B cell (primary cell): Measurements from ENCODE around the gene RRP1. TPM values are rescaled to one million over a fixed set of nuclear protein-coding genes. Genes with fewer than 3 reads are reported as not detected.

Experiments used
- ATAC-seq: fragments of 200-7000 bp; cut with Tn5 transposase; one replicate; pipeline ENCODE4 v1.10.0; 2021; ENCODE audit warnings: low read depth, mild to moderate bottlenecking, moderate number of reproducible peaks, moderate library complexity
- CTCF ChIA-PET: fragments of 350-600 bp; sonication (Branson Sonifier 250); formaldehyde crosslinking; loops from one replicate; lab custom pipeline; 2021; ENCODE audit warnings: antibody characterized with exemption, inconsistent platforms; lab: Charles Lee
- POLR2A ChIA-PET: fragments of 350-600 bp; sonication (Branson Sonifier 250); formaldehyde crosslinking; loops from one replicate; lab custom pipeline; 2021; ENCODE audit warnings: antibody characterized with exemption; lab: Charles Lee
- DNase-seq: peaks from one replicate; pipeline ENCODE4 v3.0.0; 2013
- H2AFZ ChIP-seq: 2 replicates; pipeline ENCODE4 v1.6.1; 2012; ENCODE audit warnings: mild to moderate bottlenecking, low read depth, low read length; ENCODE audit not compliant: insufficient read depth, poor library complexity, severe bottlenecking
- H3K27ac ChIP-seq, 2 donors: 1 replicate in 1 of 2; 2 replicates in 1 of 2; pipeline ENCODE4 v1.5.1; 2012 to 2013; ENCODE audit warnings: low read length in 2 of 2, mild to moderate bottlenecking in 2 of 2, moderate library complexity in 1 of 2
- H3K27me3 ChIP-seq, 4 experiments: fragments of 200-600 bp in 1 of 4; sonication (generic) in 1 of 4; replicated peaks in 1 of 4; 1 replicate in 2 of 4; 2 replicates in 2 of 4; pipeline versions ENCODE4 v1.6.1 to v1.7.0; 2013 to 2016; ENCODE audit warnings: low read length in 3 of 4, mild to moderate bottlenecking in 2 of 4, mixed read lengths in 1 of 4, moderate library complexity in 1 of 4; ENCODE audit not compliant: insufficient read depth in 4 of 4, control insufficient read depth in 3 of 4; ENCODE audit errors: control extremely low read depth in 1 of 4
- H3K36me3 ChIP-seq, 2 experiments: replicated peaks in 1 of 2; 1 replicate in 1 of 2; 2 replicates in 1 of 2; pipeline versions ENCODE4 v1.6.1 to v1.7.1; 2013; ENCODE audit warnings: low read length in 1 of 2; ENCODE audit not compliant: insufficient read depth in 2 of 2, control insufficient read depth in 1 of 2; ENCODE audit errors: control extremely low read depth in 1 of 2, extremely low read depth in 1 of 2
- H3K4me1 ChIP-seq, 2 donors: fragments of 200-600 bp in 1 of 2; sonication (generic) in 1 of 2; 1 replicate in 1 of 2; 2 replicates in 1 of 2; pipeline versions ENCODE4 v1.5.1 to v1.6.1; 2013 to 2017; ENCODE audit warnings: low read length in 2 of 2; ENCODE audit not compliant: control insufficient read depth in 2 of 2, insufficient read depth in 2 of 2
- H3K4me2 ChIP-seq: replicated peaks from 2 replicates; pipeline ENCODE3; 2012; ENCODE audit warnings: mild to moderate bottlenecking, low read depth, low read length; ENCODE audit not compliant: poor library complexity, severe bottlenecking
- H3K4me3 ChIP-seq, 5 experiments: fragments of 200-600 bp in 1 of 5; sonication (generic) in 1 of 5; 1 replicate in 3 of 5; 2 replicates in 2 of 5; pipeline versions ENCODE4 v1.5.1 to v1.7.0; 2011 to 2016; ENCODE audit warnings: low read length in 4 of 5, mild to moderate bottlenecking in 4 of 5, low read depth in 2 of 5, control low read depth in 1 of 5, moderate library complexity in 1 of 5; ENCODE audit not compliant: insufficient read depth in 1 of 5; ENCODE audit errors: control extremely low read depth in 1 of 5, extremely low read depth in 1 of 5
- H3K79me2 ChIP-seq: fragments of 200-600 bp; sonication (generic); one replicate; pipeline ENCODE4 v1.6.0; 2016; ENCODE audit warnings: low read length; ENCODE audit not compliant: control insufficient read depth, insufficient read depth
- H3K9ac ChIP-seq: fragments of 200-600 bp; sonication (generic); 2 replicates; pipeline ENCODE4 v1.6.1; 2017; ENCODE audit warnings: mild to moderate bottlenecking, low read length, moderate library complexity
- H3K9me3 ChIP-seq, 3 donors: one replicate each; pipeline versions ENCODE4 v1.6.1 to v1.7.1; 2013; ENCODE audit warnings: low read length in 2 of 3; ENCODE audit not compliant: control insufficient read depth in 2 of 3, insufficient read depth in 1 of 3; ENCODE audit errors: control extremely low read depth in 1 of 3
- H4K20me1 ChIP-seq: 2 replicates; pipeline ENCODE4 v1.6.0; 2012; ENCODE audit warnings: mild to moderate bottlenecking, low read length; ENCODE audit not compliant: insufficient read depth, control insufficient read depth, poor library complexity, severe bottlenecking
- H3K27ac Mint-ChIP-seq: one replicate; pipeline ENCODE4 v1.8.0; 2021; ENCODE audit warnings: mixed read lengths
- H3K27me3 Mint-ChIP-seq: one replicate; pipeline ENCODE4 v1.8.0; 2021; ENCODE audit warnings: mixed read lengths
- H3K4me1 Mint-ChIP-seq: one replicate; pipeline ENCODE4 v1.8.0; 2021; ENCODE audit warnings: mixed read lengths
- H3K4me3 Mint-ChIP-seq: one replicate; pipeline ENCODE4 v1.8.0; 2021; ENCODE audit warnings: mixed read lengths
- H3K9me3 Mint-ChIP-seq: one replicate; pipeline ENCODE4 v1.8.0; 2022; ENCODE audit warnings: mixed read lengths; ENCODE audit not compliant: insufficient read depth
- EZH2 ChIP-seq: IDR thresholded peaks from 2 replicates; pipeline ENCODE4 v1.6.1; 2012; ENCODE audit warnings: borderline replicate concordance, low read depth, mild to moderate bottlenecking, moderate library complexity, low read length; ENCODE audit not compliant: insufficient read depth, poor library complexity, severe bottlenecking
- WGBS: methylation state at CpG from one replicate; pipeline ENCODE4 v1.1.5; 2013; ENCODE audit warnings: missing lambda C conversion rate; ENCODE audit not compliant: insufficient coverage; 5-methylcytosine and 5-hydroxymethylcytosine counted together
- intact Hi-C: fragments of 100-400 bp; cut with micrococcal nuclease; formaldehyde crosslinking; loops from one replicate; pipeline ENCODE4 v1.10.0; 2022
- polyA plus RNA-seq: library from polyadenylated mRNA; depleted of rRNA; stranded (reverse); fragments of >200 nt; gene quantifications from 2 replicates; pipeline ENCODE4 v1.2.3, GENCODE V29; 2012
- total RNA-seq, 2 donors: library from RNA; stranded (reverse); fragments of 120-200 nt in 1 of 2; gene quantifications; 1 replicate in 1 of 2; 2 replicates in 1 of 2; pipeline versions ENCODE4 v1.2.3 to v1.2.4, GENCODE V29; 2013 to 2022
- TF ChIP-seq, protein P1 (sequence below): fragments of 200-600 bp; IDR thresholded peaks from one replicate; pipeline ENCODE4 v1.8.0; 2022; ENCODE audit warnings: antibody characterized with exemption, mild to moderate bottlenecking

RRP1 gene
- total and polyA plus RNA-seq, 2 donors (not counting 1 experiment from before 2014, with no cell fraction given) = 9.6 to 27.8 TPM

DNA sequence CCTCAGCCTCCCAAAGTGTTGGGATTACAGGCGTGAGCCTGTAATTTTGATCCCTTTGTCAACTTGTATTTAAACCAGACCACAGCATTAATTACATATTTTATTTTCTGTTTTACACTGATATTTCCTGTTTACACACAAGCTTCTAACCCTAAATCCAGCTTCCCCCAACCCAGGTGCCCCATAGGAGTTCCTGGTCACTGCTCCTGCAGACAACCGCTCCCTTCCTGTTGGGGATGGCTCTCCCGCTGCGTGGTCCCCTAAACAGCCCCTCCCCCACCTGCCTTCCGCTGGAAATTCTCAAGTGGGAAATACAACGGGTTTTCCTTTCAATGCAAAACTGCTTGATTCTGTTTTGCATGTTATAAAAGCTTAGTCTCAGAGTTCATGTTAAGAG lies 17.0 kb upstream of the RRP1 start:
- CTCF ChIA-PET = no interaction called here
- H3K79me2 ChIP-seq = peaks cover 3% of the 10 kb centered on the region
- H2AFZ ChIP-seq = no peak overlapping the region
- Mint-ChIP-seq H3K9me3 (no peaks in the 10 kb centered on the region), H3K27me3 (peaks cover 7% of the 10 kb centered on the region), H3K4me3 (no peak overlapping the region), H3K4me1 (peaks cover 21% of the 10 kb centered on the region), H3K27ac (no peak overlapping the region)
- H3K4me1 ChIP-seq = peaks cover 6 to 7% of the 10 kb centered on the region in 2 donors
- intact Hi-C loops = no loop called here
- WGBS = no CpG with 5 or more reads among the region's 6 CpGs
- no peak overlapping the region for H3K4me3 ChIP-seq
- H3K27me3 ChIP-seq = no peaks in the 10 kb centered on the region
- H3K27ac ChIP-seq = no peak overlapping the region
- peaks cover 12% of the 10 kb centered on the region for H4K20me1 ChIP-seq
- POLR2A ChIA-PET = no interaction called here
- no peak overlapping the region for H3K4me2 ChIP-seq
- ATAC-seq = no peak
- peaks cover 0 to 12% of the 10 kb centered on the region in 2 experiments for H3K36me3 ChIP-seq
- no peak overlapping the region for H3K9ac ChIP-seq
- TF ChIP-seq EZH2 = no peak
- TF ChIP-seq, protein P1, sequence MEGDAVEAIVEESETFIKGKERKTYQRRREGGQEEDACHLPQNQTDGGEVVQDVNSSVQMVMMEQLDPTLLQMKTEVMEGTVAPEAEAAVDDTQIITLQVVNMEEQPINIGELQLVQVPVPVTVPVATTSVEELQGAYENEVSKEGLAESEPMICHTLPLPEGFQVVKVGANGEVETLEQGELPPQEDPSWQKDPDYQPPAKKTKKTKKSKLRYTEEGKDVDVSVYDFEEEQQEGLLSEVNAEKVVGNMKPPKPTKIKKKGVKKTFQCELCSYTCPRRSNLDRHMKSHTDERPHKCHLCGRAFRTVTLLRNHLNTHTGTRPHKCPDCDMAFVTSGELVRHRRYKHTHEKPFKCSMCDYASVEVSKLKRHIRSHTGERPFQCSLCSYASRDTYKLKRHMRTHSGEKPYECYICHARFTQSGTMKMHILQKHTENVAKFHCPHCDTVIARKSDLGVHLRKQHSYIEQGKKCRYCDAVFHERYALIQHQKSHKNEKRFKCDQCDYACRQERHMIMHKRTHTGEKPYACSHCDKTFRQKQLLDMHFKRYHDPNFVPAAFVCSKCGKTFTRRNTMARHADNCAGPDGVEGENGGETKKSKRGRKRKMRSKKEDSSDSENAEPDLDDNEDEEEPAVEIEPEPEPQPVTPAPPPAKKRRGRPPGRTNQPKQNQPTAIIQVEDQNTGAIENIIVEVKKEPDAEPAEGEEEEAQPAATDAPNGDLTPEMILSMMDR = no peak
- DNase-seq = no peak
- H3K9me3 ChIP-seq = peaks cover 0 to 6% (median 0%) of the 10 kb centered on the region in 3 donors

DNA sequence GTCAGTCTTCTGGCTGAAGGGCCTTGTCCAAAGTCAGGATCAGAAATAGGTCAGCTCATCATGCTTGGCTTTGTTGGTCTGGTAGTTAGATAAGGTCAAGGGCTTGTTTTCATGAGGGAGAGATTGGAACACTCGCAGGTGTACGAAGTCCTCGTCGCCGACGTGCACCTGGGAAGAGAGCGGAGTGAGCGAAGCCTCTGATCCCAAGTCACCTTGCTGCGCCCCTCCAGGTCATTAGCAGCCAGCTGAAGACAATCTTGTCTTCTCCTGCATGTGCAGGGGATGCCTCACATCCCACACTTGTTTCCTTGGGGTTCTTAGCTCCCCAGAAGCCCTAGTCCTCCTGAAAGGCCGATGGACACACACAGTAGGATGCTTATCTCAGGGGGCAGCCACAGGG lies 15.2 kb upstream of the RRP1 start:
- no peak for TF ChIP-seq EZH2
- TF ChIP-seq, protein P1 = no peak
- Histone ChIP-seq H3K36me3 (peaks cover 0 to 12% of the 10 kb centered on the region in 2 experiments), H3K27ac (no peak overlapping the region), H3K9ac (no peak overlapping the region), H2AFZ (no peak overlapping the region), H4K20me1 (peaks cover 12% of the 10 kb centered on the region), H3K9me3 (peaks cover 0 to 6% (median 0%) of the 10 kb centered on the region in 3 donors), H3K4me1 (peaks cover 10 to 14% of the 10 kb centered on the region in 2 donors), H3K27me3 (no peaks in the 10 kb centered on the region), H3K79me2 (peaks cover 3% of the 10 kb centered on the region), H3K4me3 (no peak overlapping the region), H3K4me2 (no peak overlapping the region)
- POLR2A ChIA-PET = no interaction called here
- no peak for DNase-seq
- CTCF ChIA-PET = interaction anchor here (1.3 to 1.5 kb wide), 2 partner anchors 15 to 201 kb away, joined by 3 to 4 read pairs; partner anchors contain the start of gene RRP1
- Mint-ChIP-seq H3K4me1 (peaks cover 28% of the 10 kb centered on the region), H3K27me3 (peaks cover under 1% of the 10 kb centered on the region), H3K27ac (no peak overlapping the region), H3K9me3 (no peaks in the 10 kb centered on the region), H3K4me3 (peak overlapping the region; percentile 67)
- intact Hi-C loops = no loop called here
- 94% methylated on average over 10 of the region's 10 CpGs for WGBS
- no peak for ATAC-seq
